Measurements from ENCODE around the gene ARFGAP2.
"Not testable (repeated sequence)": the region's sequence is repeated elsewhere in the genome, so short reads cannot be mapped to it uniquely, and the experiment has no call there.

The ARFGAP2 gene

DNA sequence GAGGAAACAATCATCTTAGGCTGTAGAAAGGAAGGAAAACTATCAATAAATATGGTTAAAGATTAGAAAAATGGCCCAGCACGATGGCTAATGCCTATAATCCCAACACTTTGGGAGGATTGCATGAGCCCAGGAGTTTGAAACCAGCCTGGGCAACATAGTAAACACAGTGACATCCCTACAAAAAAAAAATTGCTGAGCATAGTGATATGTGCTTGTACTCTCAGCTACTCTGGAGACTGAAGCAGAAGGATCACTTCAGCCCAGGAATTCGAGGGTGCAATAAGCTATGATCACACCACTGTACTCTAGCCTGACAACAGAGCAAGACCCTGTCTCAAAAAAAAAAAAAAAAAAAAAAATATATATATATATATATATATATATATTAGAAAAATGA, 54.9 kb downstream of the ARFGAP2 start:
- H3K4me2 ChIP-seq: no peak overlapping the region
- H3K36me3 ChIP-seq (ENCODE audit: insufficient read depth): no peaks in the 10 kb centered on the region
- no peak overlapping the region for H3K9ac ChIP-seq
- no peaks in the 10 kb centered on the region for H3K27me3 ChIP-seq (ENCODE audit: insufficient read depth, low read depth)
- no peaks in the 10 kb centered on the region for H3K79me2 ChIP-seq (ENCODE audit: insufficient read depth, low read depth)
- no peaks in the 10 kb centered on the region for H4K20me1 ChIP-seq (ENCODE audit: insufficient read depth)
- H2AFZ ChIP-seq (ENCODE audit: low read depth): no peak overlapping the region
- no peak overlapping the region for H3K27ac ChIP-seq
- TF ChIP-seq, protein P1, sequence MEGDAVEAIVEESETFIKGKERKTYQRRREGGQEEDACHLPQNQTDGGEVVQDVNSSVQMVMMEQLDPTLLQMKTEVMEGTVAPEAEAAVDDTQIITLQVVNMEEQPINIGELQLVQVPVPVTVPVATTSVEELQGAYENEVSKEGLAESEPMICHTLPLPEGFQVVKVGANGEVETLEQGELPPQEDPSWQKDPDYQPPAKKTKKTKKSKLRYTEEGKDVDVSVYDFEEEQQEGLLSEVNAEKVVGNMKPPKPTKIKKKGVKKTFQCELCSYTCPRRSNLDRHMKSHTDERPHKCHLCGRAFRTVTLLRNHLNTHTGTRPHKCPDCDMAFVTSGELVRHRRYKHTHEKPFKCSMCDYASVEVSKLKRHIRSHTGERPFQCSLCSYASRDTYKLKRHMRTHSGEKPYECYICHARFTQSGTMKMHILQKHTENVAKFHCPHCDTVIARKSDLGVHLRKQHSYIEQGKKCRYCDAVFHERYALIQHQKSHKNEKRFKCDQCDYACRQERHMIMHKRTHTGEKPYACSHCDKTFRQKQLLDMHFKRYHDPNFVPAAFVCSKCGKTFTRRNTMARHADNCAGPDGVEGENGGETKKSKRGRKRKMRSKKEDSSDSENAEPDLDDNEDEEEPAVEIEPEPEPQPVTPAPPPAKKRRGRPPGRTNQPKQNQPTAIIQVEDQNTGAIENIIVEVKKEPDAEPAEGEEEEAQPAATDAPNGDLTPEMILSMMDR (conservative IDR thresholded peaks at IDR 0.05; ENCODE audit: low read depth, low read length): no peak
- H3K4me1 ChIP-seq (ENCODE audit: low read depth, poor library complexity, severe bottlenecking): no peaks in the 10 kb centered on the region
- no peak overlapping the region for H3K4me3 ChIP-seq (IDR thresholded peaks at IDR 0.05; ENCODE audit: insufficient read depth, low read depth, low read length)

DNA sequence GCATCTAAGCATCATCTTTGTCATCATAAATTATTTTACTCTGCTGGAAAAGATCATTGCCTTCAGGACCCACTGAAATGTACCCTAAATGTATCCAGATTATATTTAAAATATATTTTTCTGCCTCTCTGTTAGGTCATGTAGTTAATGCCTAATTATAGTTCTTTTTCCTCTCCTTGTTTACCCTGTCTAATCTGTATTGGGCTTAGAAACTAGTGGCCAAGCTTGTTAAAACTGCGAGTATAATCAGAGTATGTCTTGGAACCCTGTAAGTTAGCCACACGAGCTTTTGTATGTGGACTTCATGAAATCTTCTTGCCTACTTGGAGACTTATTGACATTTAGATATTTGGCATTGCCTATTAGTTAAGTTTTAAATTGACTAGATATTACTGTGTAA, 55.6 kb downstream of the ARFGAP2 start:
- H3K9ac ChIP-seq: no peak overlapping the region
- H4K20me1 ChIP-seq (ENCODE audit: insufficient read depth): no peaks in the 10 kb centered on the region
- H3K27ac ChIP-seq: no peak overlapping the region
- no peaks in the 10 kb centered on the region for H3K4me1 ChIP-seq (ENCODE audit: low read depth, poor library complexity, severe bottlenecking)
- TF ChIP-seq, protein P1 (conservative IDR thresholded peaks at IDR 0.05; ENCODE audit: low read depth, low read length): no peak
- no peaks in the 10 kb centered on the region for H3K79me2 ChIP-seq (ENCODE audit: insufficient read depth, low read depth)
- H3K4me2 ChIP-seq: no peak overlapping the region
- H3K27me3 ChIP-seq (ENCODE audit: insufficient read depth, low read depth): no peaks in the 10 kb centered on the region
- H3K36me3 ChIP-seq (ENCODE audit: insufficient read depth): no peaks in the 10 kb centered on the region
- no peak overlapping the region for H2AFZ ChIP-seq (ENCODE audit: low read depth)
- no peak overlapping the region for H3K4me3 ChIP-seq (IDR thresholded peaks at IDR 0.05; ENCODE audit: insufficient read depth, low read depth, low read length)

DNA sequence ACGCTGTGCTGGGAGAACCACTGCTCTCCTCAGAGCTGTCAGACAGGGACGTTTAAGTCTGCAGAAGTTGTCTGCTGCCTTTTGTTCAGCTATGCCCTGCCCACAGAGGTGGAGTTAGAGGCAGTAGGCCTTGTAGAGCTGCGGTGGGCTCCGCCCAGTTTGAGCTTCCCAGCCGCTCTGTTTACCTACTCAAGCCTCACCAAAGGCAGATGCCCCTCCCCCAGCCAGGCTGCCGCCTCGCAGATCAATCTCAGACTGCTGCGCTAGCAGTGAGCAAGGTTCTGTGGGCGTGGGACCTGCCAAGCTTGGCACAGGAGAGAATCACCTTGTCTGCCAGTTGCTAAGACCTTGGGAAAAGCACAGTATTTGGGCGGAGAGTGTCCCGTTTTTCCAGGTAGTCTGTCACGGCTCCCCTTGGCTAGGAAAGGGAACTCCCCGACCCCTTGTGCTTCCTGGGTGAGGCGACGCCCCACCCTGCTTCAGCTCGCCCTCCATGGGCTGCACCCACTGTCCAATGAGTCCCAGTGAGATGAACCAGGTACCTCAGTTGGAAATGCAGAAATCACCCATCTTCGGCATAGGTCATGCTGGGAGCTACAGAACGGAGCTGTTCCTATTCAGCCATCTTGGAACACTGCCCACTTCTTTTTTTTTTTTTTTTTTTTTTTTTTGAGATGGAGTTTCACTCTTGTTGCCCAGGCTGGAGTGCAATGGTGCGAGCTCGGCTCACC, 57.6 kb downstream of the ARFGAP2 start:
- not testable (repeated sequence) for H3K4me2 ChIP-seq; H4K20me1 ChIP-seq (ENCODE audit: insufficient read depth); H3K27me3 ChIP-seq (ENCODE audit: insufficient read depth, low read depth); H3K9ac ChIP-seq; H3K4me1 ChIP-seq (ENCODE audit: low read depth, poor library complexity, severe bottlenecking); H3K4me3 ChIP-seq (IDR thresholded peaks at IDR 0.05; ENCODE audit: insufficient read depth, low read depth, low read length); H2AFZ ChIP-seq (ENCODE audit: low read depth); H3K36me3 ChIP-seq (ENCODE audit: insufficient read depth); H3K79me2 ChIP-seq (ENCODE audit: insufficient read depth, low read depth); H3K27ac ChIP-seq

All from KMS-11 (cell line).